GM12878 (cell line): Measurements from ENCODE around the gene C11orf52. TPM values are rescaled to one million over a fixed set of nuclear protein-coding genes. Genes with fewer than 3 reads are reported as not detected.
A peak's percentile ranks its signal among the peaks of the same experiment; 100 is the strongest.

Experiments used
- BCL11A ChIP-seq: IDR thresholded peaks from 2 replicates; pipeline ENCODE4 v1.6.1; 2011; ENCODE audit warnings: low read depth, low read length
- BRCA1 ChIP-seq: IDR thresholded peaks from 2 replicates; pipeline ENCODE4 v1.6.1; 2011; ENCODE audit warnings: low read depth, low read length, improper control_type of control experiment
- CHD2 ChIP-seq: IDR thresholded peaks from 2 replicates; pipeline ENCODE4 v1.6.1; 2011; ENCODE audit warnings: low read depth, low read length, improper control_type of control experiment, borderline replicate concordance
- MYC ChIP-seq: IDR thresholded peaks from 2 replicates; pipeline ENCODE4 v1.6.1; 2011; ENCODE audit warnings: mild to moderate bottlenecking, low read length, moderate library complexity, inconsistent platforms; ENCODE audit not compliant: insufficient read depth, insufficient replicate concordance, insufficient read length, severe bottlenecking
- NFYA ChIP-seq: IDR thresholded peaks from 2 replicates; pipeline ENCODE4 v1.6.1; 2011; ENCODE audit warnings: low read depth, mild to moderate bottlenecking, low read length, improper control_type of control experiment, borderline replicate concordance
- NKRF ChIP-seq: fragments of 450-650 bp; conservative IDR thresholded peaks from 2 replicates; pipeline ENCODE4 v1.6.1; 2017; ENCODE audit warnings: mild to moderate bottlenecking, moderate library complexity
- PAX8 ChIP-seq: fragments of 450-650 bp; IDR thresholded peaks from 2 replicates; pipeline ENCODE4 v1.6.1; 2017; ENCODE audit warnings: mild to moderate bottlenecking, moderate library complexity
- PML ChIP-seq: IDR thresholded peaks from 2 replicates; pipeline ENCODE4 v1.6.1; 2012; ENCODE audit warnings: low read length, inconsistent platforms
- ZNF24 ChIP-seq: fragments of 450-650 bp; IDR thresholded peaks from 2 replicates; pipeline ENCODE4 v1.6.1; 2017; ENCODE audit warnings: antibody characterized with exemption, mild to moderate bottlenecking
- ZNF687 ChIP-seq: fragments of 450-650 bp; IDR thresholded peaks from 2 replicates; pipeline ENCODE4 v1.6.1; 2017; ENCODE audit warnings: mild to moderate bottlenecking, moderate library complexity
- polyA plus RNA-seq, 11 experiments: library from polyadenylated mRNA; depleted of rRNA in 4 of 11; unstranded in 6 of 11; stranded (reverse) in 5 of 11; fragments of >200 nt; fragmentation: Nextera tagmentation in 4 of 11; fragmentation: Illumina TruSeq in 1 of 11; extraction: Ambion mirVana in 4 of 11; extraction: Trizol in 1 of 11; gene quantifications; 1 replicate in 1 of 11; 2 replicates in 10 of 11; pipeline versions ENCODE4 v1.2.1 to v1.2.3, GENCODE V29; 2011 to 2016; ENCODE audit warnings: inconsistent platforms in 2 of 11, missing spikeins in 2 of 11, low read depth in 1 of 11
- total RNA-seq, 4 experiments: library from RNA; depleted of rRNA in 3 of 4; stranded (reverse); fragments of >200 nt in 3 of 4; fragmentation: Illumina TruSeq in 1 of 4; extraction: Trizol in 1 of 4; gene quantifications; 2 replicates each; pipeline versions ENCODE4 v1.2.1 to v1.2.3, GENCODE V29; 2013 to 2021
- TF ChIP-seq, protein P1 (sequence below): IDR thresholded peaks from 2 replicates; pipeline ENCODE4 v1.6.1; 2012; ENCODE audit warnings: mild to moderate bottlenecking, low read depth, low read length
- TF ChIP-seq, protein P2 (sequence below): fragments of 450-650 bp; formaldehyde crosslinking; IDR thresholded peaks from 2 replicates; pipeline ENCODE4 v1.4.0; 2020; ENCODE audit warnings: mild to moderate bottlenecking, moderate library complexity
- TF ChIP-seq, protein P3 (sequence below): fragments of 450-650 bp; IDR thresholded peaks from 2 replicates; pipeline ENCODE4 v1.6.1; 2017; ENCODE audit warnings: low read depth, mild to moderate bottlenecking, moderate library complexity

C11orf52 gene
- total and polyA plus RNA-seq, 10 of the 15 experiments (the other 5 are each of a cell fraction or from before 2014, with no cell fraction given) = not detected

DNA sequence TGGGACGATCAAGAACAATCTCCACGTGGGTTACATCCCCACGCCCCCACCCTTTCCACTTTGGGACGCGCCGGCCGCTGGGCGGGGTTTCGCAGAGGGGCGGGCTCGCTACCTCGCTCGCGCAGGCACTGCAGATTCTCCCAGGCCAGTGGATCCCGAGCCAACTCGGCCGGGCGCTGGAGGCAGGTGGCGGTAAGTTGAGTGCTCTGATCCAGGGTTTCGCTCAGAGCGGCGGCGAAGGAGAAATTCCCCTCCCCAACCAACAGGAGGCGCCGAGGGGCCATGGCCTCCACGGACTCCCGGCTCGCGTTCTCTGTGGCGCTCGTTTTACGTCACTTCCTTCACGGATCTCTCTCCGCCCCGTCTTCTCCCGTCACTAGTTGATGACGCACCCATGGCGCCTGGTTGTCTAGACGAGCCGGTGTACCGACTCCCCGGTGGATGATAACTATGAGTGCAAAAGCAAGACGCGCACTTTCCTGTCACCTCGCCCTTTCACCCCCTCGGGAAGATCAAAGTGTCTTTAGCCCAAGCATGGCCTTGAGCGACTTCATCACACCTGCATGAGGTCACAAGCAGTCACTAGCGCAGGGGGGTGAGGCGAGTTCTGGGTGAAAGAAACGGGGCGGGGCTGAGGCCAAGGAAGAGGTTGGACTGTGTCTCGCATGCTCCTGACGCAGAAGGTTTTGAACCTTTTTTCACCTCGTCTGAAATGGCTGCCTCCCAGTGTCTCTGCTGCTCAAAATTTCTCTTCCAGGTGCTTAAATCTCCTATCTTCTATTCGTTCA is 39.7 kb upstream of the C11orf52 start, which contains the start of the genes CFAP68 and FDXACB1 (continued):
- TF ChIP-seq PAX8 (no peak), ZNF687 (peak; percentile 75; the same call in 1 of the 2 replicates), BRCA1 (0 out of 2 replicates have a peak, but pooled peaks have one; percentile 38), NKRF (peak; percentile 77; the same call in 1 of the 2 replicates), MYC (peak; percentile 16), PML (peak; percentile 79; the same call in 1 of the 2 replicates), BCL11A (no peak), NFYA (no peak), CHD2 (peak; percentile 74), ZNF24 (no peak)
- TF ChIP-seq, protein P1, sequence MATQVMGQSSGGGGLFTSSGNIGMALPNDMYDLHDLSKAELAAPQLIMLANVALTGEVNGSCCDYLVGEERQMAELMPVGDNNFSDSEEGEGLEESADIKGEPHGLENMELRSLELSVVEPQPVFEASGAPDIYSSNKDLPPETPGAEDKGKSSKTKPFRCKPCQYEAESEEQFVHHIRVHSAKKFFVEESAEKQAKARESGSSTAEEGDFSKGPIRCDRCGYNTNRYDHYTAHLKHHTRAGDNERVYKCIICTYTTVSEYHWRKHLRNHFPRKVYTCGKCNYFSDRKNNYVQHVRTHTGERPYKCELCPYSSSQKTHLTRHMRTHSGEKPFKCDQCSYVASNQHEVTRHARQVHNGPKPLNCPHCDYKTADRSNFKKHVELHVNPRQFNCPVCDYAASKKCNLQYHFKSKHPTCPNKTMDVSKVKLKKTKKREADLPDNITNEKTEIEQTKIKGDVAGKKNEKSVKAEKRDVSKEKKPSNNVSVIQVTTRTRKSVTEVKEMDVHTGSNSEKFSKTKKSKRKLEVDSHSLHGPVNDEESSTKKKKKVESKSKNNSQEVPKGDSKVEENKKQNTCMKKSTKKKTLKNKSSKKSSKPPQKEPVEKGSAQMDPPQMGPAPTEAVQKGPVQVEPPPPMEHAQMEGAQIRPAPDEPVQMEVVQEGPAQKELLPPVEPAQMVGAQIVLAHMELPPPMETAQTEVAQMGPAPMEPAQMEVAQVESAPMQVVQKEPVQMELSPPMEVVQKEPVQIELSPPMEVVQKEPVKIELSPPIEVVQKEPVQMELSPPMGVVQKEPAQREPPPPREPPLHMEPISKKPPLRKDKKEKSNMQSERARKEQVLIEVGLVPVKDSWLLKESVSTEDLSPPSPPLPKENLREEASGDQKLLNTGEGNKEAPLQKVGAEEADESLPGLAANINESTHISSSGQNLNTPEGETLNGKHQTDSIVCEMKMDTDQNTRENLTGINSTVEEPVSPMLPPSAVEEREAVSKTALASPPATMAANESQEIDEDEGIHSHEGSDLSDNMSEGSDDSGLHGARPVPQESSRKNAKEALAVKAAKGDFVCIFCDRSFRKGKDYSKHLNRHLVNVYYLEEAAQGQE = no peak
- TF ChIP-seq, protein P2, sequence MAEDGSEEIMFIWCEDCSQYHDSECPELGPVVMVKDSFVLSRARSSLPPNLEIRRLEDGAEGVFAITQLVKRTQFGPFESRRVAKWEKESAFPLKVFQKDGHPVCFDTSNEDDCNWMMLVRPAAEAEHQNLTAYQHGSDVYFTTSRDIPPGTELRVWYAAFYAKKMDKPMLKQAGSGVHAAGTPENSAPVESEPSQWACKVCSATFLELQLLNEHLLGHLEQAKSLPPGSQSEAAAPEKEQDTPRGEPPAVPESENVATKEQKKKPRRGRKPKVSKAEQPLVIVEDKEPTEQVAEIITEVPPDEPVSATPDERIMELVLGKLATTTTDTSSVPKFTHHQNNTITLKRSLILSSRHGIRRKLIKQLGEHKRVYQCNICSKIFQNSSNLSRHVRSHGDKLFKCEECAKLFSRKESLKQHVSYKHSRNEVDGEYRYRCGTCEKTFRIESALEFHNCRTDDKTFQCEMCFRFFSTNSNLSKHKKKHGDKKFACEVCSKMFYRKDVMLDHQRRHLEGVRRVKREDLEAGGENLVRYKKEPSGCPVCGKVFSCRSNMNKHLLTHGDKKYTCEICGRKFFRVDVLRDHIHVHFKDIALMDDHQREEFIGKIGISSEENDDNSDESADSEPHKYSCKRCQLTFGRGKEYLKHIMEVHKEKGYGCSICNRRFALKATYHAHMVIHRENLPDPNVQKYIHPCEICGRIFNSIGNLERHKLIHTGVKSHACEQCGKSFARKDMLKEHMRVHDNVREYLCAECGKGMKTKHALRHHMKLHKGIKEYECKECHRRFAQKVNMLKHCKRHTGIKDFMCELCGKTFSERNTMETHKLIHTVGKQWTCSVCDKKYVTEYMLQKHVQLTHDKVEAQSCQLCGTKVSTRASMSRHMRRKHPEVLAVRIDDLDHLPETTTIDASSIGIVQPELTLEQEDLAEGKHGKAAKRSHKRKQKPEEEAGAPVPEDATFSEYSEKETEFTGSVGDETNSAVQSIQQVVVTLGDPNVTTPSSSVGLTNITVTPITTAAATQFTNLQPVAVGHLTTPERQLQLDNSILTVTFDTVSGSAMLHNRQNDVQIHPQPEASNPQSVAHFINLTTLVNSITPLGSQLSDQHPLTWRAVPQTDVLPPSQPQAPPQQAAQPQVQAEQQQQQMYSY (CRISPR knock-in tag) = no peak
- TF ChIP-seq, protein P3, sequence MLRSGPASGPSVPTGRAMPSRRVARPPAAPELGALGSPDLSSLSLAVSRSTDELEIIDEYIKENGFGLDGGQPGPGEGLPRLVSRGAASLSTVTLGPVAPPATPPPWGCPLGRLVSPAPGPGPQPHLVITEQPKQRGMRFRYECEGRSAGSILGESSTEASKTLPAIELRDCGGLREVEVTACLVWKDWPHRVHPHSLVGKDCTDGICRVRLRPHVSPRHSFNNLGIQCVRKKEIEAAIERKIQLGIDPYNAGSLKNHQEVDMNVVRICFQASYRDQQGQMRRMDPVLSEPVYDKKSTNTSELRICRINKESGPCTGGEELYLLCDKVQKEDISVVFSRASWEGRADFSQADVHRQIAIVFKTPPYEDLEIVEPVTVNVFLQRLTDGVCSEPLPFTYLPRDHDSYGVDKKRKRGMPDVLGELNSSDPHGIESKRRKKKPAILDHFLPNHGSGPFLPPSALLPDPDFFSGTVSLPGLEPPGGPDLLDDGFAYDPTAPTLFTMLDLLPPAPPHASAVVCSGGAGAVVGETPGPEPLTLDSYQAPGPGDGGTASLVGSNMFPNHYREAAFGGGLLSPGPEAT = peak; percentile 89
